CD14-positive monocyte (primary cell): Measurements from ENCODE around the gene VEPH1. TPM values are rescaled to one million over a fixed set of nuclear protein-coding genes. Genes with fewer than 3 reads are reported as not detected.

Source experiments
- DNase-seq, 3 donors: peaks; one replicate each; pipeline ENCODE4 v3.0.0-alpha.2; 2011 to 2022
- H2AFZ ChIP-seq: 2 replicates; pipeline ENCODE4 v1.6.0; 2012; ENCODE audit warnings: mild to moderate bottlenecking, low read depth, low read length, inconsistent platforms; ENCODE audit not compliant: insufficient read depth, poor library complexity, severe bottlenecking
- H3K27ac ChIP-seq, 2 donors: 1 replicate in 1 of 2; 2 replicates in 1 of 2; pipeline ENCODE4 v1.5.1; 2012 to 2013; ENCODE audit warnings: low read length in 2 of 2, control low read depth in 1 of 2, inconsistent platforms in 1 of 2, low read depth in 1 of 2, mild to moderate bottlenecking in 1 of 2
- H3K27me3 ChIP-seq, 2 donors: one replicate each; pipeline versions ENCODE4 v1.6.0 to v1.6.1; 2011 to 2013; ENCODE audit warnings: low read length in 2 of 2; ENCODE audit not compliant: control insufficient read depth in 2 of 2, insufficient read depth in 2 of 2
- H3K36me3 ChIP-seq, 2 donors: replicated peaks in 1 of 2; 1 replicate in 1 of 2; 2 replicates in 1 of 2; pipeline versions ENCODE4 v1.5.1 to v1.6.1; 2012 to 2013; ENCODE audit warnings: low read length in 2 of 2, control low read depth in 1 of 2, inconsistent platforms in 1 of 2, mild to moderate bottlenecking in 1 of 2; ENCODE audit not compliant: insufficient read depth in 2 of 2, control insufficient read depth in 1 of 2
- H3K4me1 ChIP-seq, 2 donors: 1 replicate in 1 of 2; 2 replicates in 1 of 2; pipeline versions ENCODE4 v1.5.1 to v1.6.1; 2012 to 2013; ENCODE audit warnings: low read length in 2 of 2, control low read depth in 1 of 2, inconsistent platforms in 1 of 2, mild to moderate bottlenecking in 1 of 2, moderate library complexity in 1 of 2; ENCODE audit not compliant: insufficient read depth in 2 of 2, control insufficient read depth in 1 of 2
- H3K4me2 ChIP-seq: replicated peaks from 2 replicates; pipeline ENCODE3; 2012; ENCODE audit warnings: low read length, moderate library complexity, mild to moderate bottlenecking; ENCODE audit not compliant: poor library complexity, severe bottlenecking; ENCODE audit errors: extremely low read depth
- H3K4me3 ChIP-seq, 3 experiments: fragments of 200-600 bp in 1 of 3; sonication (generic) in 1 of 3; replicated peaks in 1 of 3; 1 replicate in 2 of 3; 2 replicates in 1 of 3; pipeline ENCODE4 v1.5.1; 2011 to 2013; ENCODE audit warnings: low read length in 3 of 3, mild to moderate bottlenecking in 3 of 3, control low read depth in 2 of 3, low read depth in 2 of 3, inconsistent platforms in 1 of 3, moderate library complexity in 1 of 3
- H3K79me2 ChIP-seq: 2 replicates; pipeline ENCODE4 v1.6.0; 2012; ENCODE audit warnings: mild to moderate bottlenecking, control low read depth, inconsistent platforms, low read length, moderate library complexity; ENCODE audit not compliant: insufficient read depth
- H3K9ac ChIP-seq: 2 replicates; pipeline ENCODE4 v1.6.0; 2017; ENCODE audit warnings: low read length, mild to moderate bottlenecking; ENCODE audit not compliant: insufficient read depth, poor library complexity, severe bottlenecking
- H3K9me3 ChIP-seq, 2 donors: replicated peaks in 1 of 2; 1 replicate in 1 of 2; 2 replicates in 1 of 2; pipeline versions ENCODE4 v1.5.1 to v1.6.1; 2012 to 2013; ENCODE audit warnings: low read length in 2 of 2, control low read depth in 1 of 2; ENCODE audit not compliant: control insufficient read depth in 1 of 2, insufficient read depth in 1 of 2
- H4K20me1 ChIP-seq: 2 replicates; pipeline ENCODE4 v1.6.0; 2012; ENCODE audit warnings: mild to moderate bottlenecking, low read length, control low read depth, moderate library complexity; ENCODE audit not compliant: insufficient read depth
- H3K27ac Mint-ChIP-seq, 7 donors: one replicate each; pipeline ENCODE4 v1.8.0; 2020; ENCODE audit warnings: mild to moderate bottlenecking in 7 of 7, mixed read lengths in 7 of 7, moderate library complexity in 6 of 7, inconsistent platforms in 2 of 7
- H3K27me3 Mint-ChIP-seq, 3 donors: one replicate each; pipeline ENCODE4 v1.8.0; 2021 to 2022; ENCODE audit warnings: low read depth in 3 of 3, mild to moderate bottlenecking in 3 of 3, mixed read lengths in 3 of 3, moderate library complexity in 3 of 3, inconsistent platforms in 1 of 3
- H3K36me3 Mint-ChIP-seq, 2 donors: one replicate each; pipeline ENCODE4 v1.8.0; 2020; ENCODE audit warnings: mixed read lengths in 2 of 2, inconsistent platforms in 1 of 2, mild to moderate bottlenecking in 1 of 2
- H3K4me1 Mint-ChIP-seq: one replicate; pipeline ENCODE4 v1.8.0; 2020; ENCODE audit warnings: mild to moderate bottlenecking, mixed read lengths
- H3K4me3 Mint-ChIP-seq, 2 donors: one replicate each; pipeline ENCODE4 v1.8.0; 2020; ENCODE audit warnings: mild to moderate bottlenecking in 2 of 2, mixed read lengths in 2 of 2, moderate library complexity in 1 of 2
- H3K9me3 Mint-ChIP-seq, 7 donors: one replicate each; pipeline ENCODE4 v1.8.0; 2020 to 2022; ENCODE audit warnings: mixed read lengths in 7 of 7, mild to moderate bottlenecking in 6 of 7, moderate library complexity in 6 of 7, inconsistent platforms in 2 of 7
- WGBS: methylation state at CpG from one replicate; pipeline ENCODE4 v1.1.5; 2013; ENCODE audit warnings: missing lambda C conversion rate; ENCODE audit not compliant: insufficient coverage; 5-methylcytosine and 5-hydroxymethylcytosine counted together
- intact Hi-C, 2 donors: fragments of 100-400 bp; cut with micrococcal nuclease; formaldehyde crosslinking; loops; one replicate each; pipeline versions ENCODE4 v1.15.0 to v1.15.1; 2023
- polyA plus RNA-seq, 3 donors: library from polyadenylated mRNA; depleted of rRNA in 1 of 3; unstranded in 2 of 3; stranded (reverse) in 1 of 3; fragments of 300-500 nt in 2 of 3; fragments of >200 nt in 1 of 3; fragmentation: Illumina TruSeq in 2 of 3; gene quantifications; 1 replicate in 2 of 3; 2 replicates in 1 of 3; pipeline ENCODE4 v1.2.3, GENCODE V29; 2012 to 2021
- TF ChIP-seq, protein P1 (sequence below): fragments of 200-600 bp; IDR thresholded peaks from one replicate; pipeline ENCODE4 v1.8.0; 2022; ENCODE audit warnings: antibody characterized with exemption, mild to moderate bottlenecking

VEPH1 gene
- polyA plus RNA-seq, 3 donors, result 0.44 TPM; not detected in 2

DNA sequence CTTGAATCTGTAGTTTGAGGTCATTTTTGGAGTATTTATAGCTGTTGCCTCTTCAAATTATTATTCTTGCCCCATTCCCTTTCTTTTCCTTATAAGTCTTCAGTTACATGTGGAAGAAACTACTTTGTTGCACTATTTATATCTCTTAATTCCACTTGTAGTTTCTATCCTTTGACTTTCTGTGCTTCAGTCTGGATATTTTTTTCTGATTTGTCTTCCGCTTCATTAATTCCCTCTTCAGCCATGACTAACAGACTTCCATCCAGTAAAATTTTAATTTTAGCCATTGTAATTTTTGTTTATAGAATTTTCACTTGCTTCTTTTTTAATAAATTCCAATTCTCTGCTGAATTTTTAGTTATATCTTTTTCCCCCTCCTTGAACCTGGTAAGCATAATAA lies 15.7 kb upstream of the VEPH1 start:
- no peak overlapping the region for H2AFZ ChIP-seq
- no CpG with 5 or more reads among the region's 1 CpG for WGBS
- Mint-ChIP-seq H3K27me3 (peaks cover 0 to 4% (median 1%) of the 10 kb centered on the region in 3 donors), H3K9me3 (peaks cover 0 to 2% (median 0%) of the 10 kb centered on the region in 7 donors), H3K27ac (no peak overlapping the region), H3K4me1 (no peaks in the 10 kb centered on the region), H3K4me3 (no peak overlapping the region), H3K36me3 (no peaks in the 10 kb centered on the region)
- no peaks in the 10 kb centered on the region for H4K20me1 ChIP-seq
- H3K4me1 ChIP-seq, result no peaks in the 10 kb centered on the region
- H3K9me3 ChIP-seq, result no peaks in the 10 kb centered on the region
- H3K4me2 ChIP-seq, result no peak overlapping the region
- no peak overlapping the region for H3K4me3 ChIP-seq
- H3K27me3 ChIP-seq, result no peaks in the 10 kb centered on the region
- no peak overlapping the region for H3K9ac ChIP-seq
- intact Hi-C loops, result no loop called here
- no peak overlapping the region for H3K27ac ChIP-seq
- TF ChIP-seq, protein P1, sequence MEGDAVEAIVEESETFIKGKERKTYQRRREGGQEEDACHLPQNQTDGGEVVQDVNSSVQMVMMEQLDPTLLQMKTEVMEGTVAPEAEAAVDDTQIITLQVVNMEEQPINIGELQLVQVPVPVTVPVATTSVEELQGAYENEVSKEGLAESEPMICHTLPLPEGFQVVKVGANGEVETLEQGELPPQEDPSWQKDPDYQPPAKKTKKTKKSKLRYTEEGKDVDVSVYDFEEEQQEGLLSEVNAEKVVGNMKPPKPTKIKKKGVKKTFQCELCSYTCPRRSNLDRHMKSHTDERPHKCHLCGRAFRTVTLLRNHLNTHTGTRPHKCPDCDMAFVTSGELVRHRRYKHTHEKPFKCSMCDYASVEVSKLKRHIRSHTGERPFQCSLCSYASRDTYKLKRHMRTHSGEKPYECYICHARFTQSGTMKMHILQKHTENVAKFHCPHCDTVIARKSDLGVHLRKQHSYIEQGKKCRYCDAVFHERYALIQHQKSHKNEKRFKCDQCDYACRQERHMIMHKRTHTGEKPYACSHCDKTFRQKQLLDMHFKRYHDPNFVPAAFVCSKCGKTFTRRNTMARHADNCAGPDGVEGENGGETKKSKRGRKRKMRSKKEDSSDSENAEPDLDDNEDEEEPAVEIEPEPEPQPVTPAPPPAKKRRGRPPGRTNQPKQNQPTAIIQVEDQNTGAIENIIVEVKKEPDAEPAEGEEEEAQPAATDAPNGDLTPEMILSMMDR, result no peak
- no peaks in the 10 kb centered on the region for H3K79me2 ChIP-seq
- no peaks in the 10 kb centered on the region for H3K36me3 ChIP-seq
- DNase-seq, result no peak

DNA sequence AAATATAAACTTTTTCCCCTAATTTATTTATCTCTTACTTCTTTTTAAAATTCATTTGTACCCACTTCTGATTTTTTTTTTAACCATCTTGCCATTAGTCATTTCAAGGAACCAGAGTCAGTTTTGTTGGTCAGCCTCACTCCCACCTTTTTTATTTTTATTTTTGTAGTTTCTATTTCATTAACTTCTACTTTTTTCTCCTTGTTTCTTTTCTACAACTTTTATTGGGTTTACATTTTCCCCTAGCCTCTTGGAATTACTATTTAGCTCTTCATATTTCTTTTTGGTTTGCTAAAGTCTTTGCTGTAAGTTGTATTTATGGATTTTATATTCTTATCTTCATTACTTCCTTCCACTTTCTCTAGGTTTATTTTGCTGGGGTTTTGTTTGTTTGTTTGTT lies 13.7 kb upstream of the VEPH1 start:
- no peaks in the 10 kb centered on the region for H3K4me1 ChIP-seq
- H3K27me3 Mint-ChIP-seq, result peaks cover 0 to 3% (median 1%) of the 10 kb centered on the region in 3 donors
- H3K4me1 Mint-ChIP-seq, result no peaks in the 10 kb centered on the region
- peaks cover 0 to 2% (median 0%) of the 10 kb centered on the region in 7 donors for H3K9me3 Mint-ChIP-seq
- H3K36me3 ChIP-seq, result no peaks in the 10 kb centered on the region
- H3K36me3 Mint-ChIP-seq, result no peaks in the 10 kb centered on the region
- TF ChIP-seq, protein P1, result no peak
- H3K4me3 Mint-ChIP-seq, result no peak overlapping the region
- no peaks in the 10 kb centered on the region for H4K20me1 ChIP-seq
- DNase-seq, result no peak
- H3K9ac ChIP-seq, result no peak overlapping the region
- H3K27ac Mint-ChIP-seq, result no peak overlapping the region
- H3K79me2 ChIP-seq, result no peaks in the 10 kb centered on the region
- no peak overlapping the region for H3K4me3 ChIP-seq
- H3K9me3 ChIP-seq, result no peaks in the 10 kb centered on the region
- intact Hi-C loops, result no loop called here
- H2AFZ ChIP-seq, result no peak overlapping the region
- H3K4me2 ChIP-seq, result no peak overlapping the region
- H3K27ac ChIP-seq, result no peak overlapping the region
- H3K27me3 ChIP-seq, result no peaks in the 10 kb centered on the region
